ENCODE data around the gene KLB. TPM values are rescaled to one million over a fixed set of nuclear protein-coding genes. Genes with fewer than 3 reads are reported as not detected.
A peak's percentile ranks its signal among the peaks of the same experiment; 100 is the strongest.
"Not testable (repeated sequence)": the region's sequence is repeated elsewhere in the genome, so short reads cannot be mapped to it uniquely, and the experiment has no call there.

Gene KLB
- total RNA-seq, 1 donor from 2014 or later = not detected

DNA sequence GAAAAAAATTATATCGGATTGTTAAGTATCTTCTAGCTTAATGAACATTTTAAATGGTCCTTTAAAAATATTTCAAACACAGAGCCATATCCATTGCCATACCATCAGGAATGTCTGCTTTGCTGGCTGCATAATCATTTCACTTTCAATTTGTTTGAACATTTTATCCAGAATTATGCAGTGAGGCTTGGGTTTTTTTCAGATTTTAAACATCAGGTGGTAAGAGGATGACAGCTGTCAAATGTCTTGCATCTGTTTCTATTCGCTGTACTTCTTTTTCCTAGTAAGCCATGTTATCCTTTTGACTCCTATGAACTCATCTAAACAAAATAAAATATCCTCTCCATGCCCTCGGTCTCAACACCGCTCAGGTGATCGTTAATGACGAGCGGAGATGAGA lies 41.4 kb upstream of the KLB start:
- Mint-ChIP-seq H3K4me1 (ENCODE audit: low read depth) (peaks cover 30% of the 10 kb centered on the region), H3K36me3 (ENCODE audit: low read depth) (no peaks in the 10 kb centered on the region), H3K27ac (ENCODE audit: unreplicated experiment) (peak overlapping the region; percentile 94), H3K9me3 (ENCODE audit: low read depth) (no peaks in the 10 kb centered on the region), H3K27me3 (ENCODE audit: low read depth) (peaks cover under 1% of the 10 kb centered on the region), H3K4me3 (ENCODE audit: unreplicated experiment) (peak overlapping the region; percentile 91)
- no peak for TF ChIP-seq CTCF (IDR thresholded peaks at IDR 0.05)
- no peak for DNase-seq (ENCODE audit: low spot score)

DNA sequence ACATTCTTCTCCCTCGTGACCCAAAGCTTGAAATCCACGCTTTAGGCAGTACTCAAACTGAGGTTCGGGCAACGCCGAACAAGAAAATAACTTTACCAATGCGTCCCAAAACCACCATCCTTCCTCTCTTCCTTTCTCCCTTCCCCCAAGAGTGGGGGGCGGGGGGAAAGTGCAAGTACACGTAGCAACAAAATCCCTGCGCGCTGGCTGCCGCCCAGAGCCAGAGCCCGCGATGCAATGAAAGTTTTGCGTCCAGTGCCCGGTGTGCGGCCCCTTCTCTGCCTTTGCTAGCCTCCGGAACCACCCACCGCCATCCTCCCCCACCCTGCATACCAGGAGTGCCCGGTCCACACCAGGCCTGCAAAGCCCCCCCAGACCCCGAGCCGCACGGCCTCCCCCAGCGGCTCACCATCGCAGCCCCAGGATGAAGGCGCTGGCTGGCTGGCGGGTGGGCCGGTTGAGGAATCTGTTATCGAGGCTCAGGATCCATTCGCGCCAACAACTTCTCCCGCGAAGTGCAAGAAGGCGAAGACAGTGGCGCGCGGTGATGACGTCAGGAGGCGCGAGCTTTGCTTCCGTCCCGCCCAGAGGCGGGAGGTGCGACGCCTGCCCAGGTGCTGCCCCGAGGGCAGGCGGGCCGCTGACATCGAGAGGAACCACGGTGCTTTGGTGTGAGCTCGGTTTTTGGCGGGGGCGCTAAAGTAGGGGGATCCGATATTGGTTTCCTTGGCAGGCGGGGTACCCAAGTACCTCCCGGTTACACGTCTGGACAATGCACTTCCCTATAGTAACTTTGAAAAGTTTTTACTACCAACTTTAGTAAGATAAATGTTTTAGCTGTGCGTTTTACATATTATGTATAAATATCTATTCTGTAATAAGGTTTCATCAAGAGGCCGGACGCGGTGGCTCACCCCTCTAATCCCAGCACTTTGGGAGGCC lies 40.6 kb upstream of the KLB start, which contains the start of gene RFC1:
Gene RFC1 (minus strand): TSS at position 533 of the 942 bp plus-strand sequence. CDS start 121 bp downstream, at position 412.
- Mint-ChIP-seq H3K36me3 (ENCODE audit: low read depth) (no peaks in the 10 kb centered on the region), H3K4me1 (ENCODE audit: low read depth) (peaks cover 30% of the 10 kb centered on the region), H3K4me3 (ENCODE audit: unreplicated experiment) (peak within 1 kb of the TSS; percentile 91), H3K27me3 (ENCODE audit: low read depth) (peaks cover 3% of the 10 kb centered on the region), H3K9me3 (ENCODE audit: low read depth) (no peaks in the 10 kb centered on the region), H3K27ac (ENCODE audit: unreplicated experiment) (peak within 1 kb of the TSS; percentile 94)
- DNase-seq (ENCODE audit: low spot score) = peak; percentile 95
- no peak for TF ChIP-seq CTCF (IDR thresholded peaks at IDR 0.05)

GRCh38 chr4:39367166-39367565 lies 39.6 kb upstream of the KLB start:
- Mint-ChIP-seq H3K27ac (ENCODE audit: unreplicated experiment) (peak overlapping the region; percentile 6), H3K27me3 (ENCODE audit: low read depth) (peaks cover 3% of the 10 kb centered on the region), H3K36me3 (ENCODE audit: low read depth) (no peaks in the 10 kb centered on the region), H3K9me3 (ENCODE audit: low read depth) (no peaks in the 10 kb centered on the region), H3K4me1 (ENCODE audit: low read depth) (peaks cover 29% of the 10 kb centered on the region), H3K4me3 (ENCODE audit: unreplicated experiment) (peak overlapping the region; percentile 91)
- no peak for TF ChIP-seq CTCF (IDR thresholded peaks at IDR 0.05)
- no peak for DNase-seq (ENCODE audit: low spot score)

DNA sequence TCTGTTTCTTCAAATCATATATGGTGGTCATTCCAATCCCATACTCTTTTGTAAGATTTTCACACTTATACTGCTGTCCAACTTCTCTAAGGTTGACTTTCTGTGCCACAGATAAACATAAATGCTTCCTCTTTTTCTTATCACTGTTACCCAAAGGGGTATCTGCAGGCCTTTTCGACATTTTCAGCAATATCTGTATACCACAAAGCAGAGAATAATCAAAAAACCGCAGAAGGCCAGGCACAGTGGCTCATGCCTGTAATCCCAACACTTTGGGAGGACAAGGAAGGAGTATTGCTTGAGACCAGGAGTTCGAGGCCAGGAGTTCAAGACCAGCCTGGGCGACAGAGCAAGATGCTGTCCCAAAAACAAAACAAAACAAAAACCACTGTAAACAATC lies 37.4 kb upstream of the KLB start:
- no peak overlapping the region for H3K27ac Mint-ChIP-seq (ENCODE audit: unreplicated experiment)
- peaks cover 17% of the 10 kb centered on the region for H3K4me1 Mint-ChIP-seq (ENCODE audit: low read depth)
- no peak overlapping the region for H3K4me3 Mint-ChIP-seq (ENCODE audit: unreplicated experiment)

GRCh38 chr4:39371209-39371608 lies 35.5 kb upstream of the KLB start:
- not testable (repeated sequence) for H3K4me1 Mint-ChIP-seq (ENCODE audit: low read depth); H3K27me3 Mint-ChIP-seq (ENCODE audit: low read depth); H3K27ac Mint-ChIP-seq (ENCODE audit: unreplicated experiment); H3K9me3 Mint-ChIP-seq (ENCODE audit: low read depth); H3K36me3 Mint-ChIP-seq (ENCODE audit: low read depth); H3K4me3 Mint-ChIP-seq (ENCODE audit: unreplicated experiment); DNase-seq (ENCODE audit: low spot score)

More for the DNA sequence above, 37.4 kb upstream of the KLB start:
- peaks cover 3% of the 10 kb centered on the region for H3K27me3 Mint-ChIP-seq (ENCODE audit: low read depth)
- H3K36me3 Mint-ChIP-seq (ENCODE audit: low read depth) = no peaks in the 10 kb centered on the region
- TF ChIP-seq CTCF (IDR thresholded peaks at IDR 0.05) = no peak
- no peaks in the 10 kb centered on the region for H3K9me3 Mint-ChIP-seq (ENCODE audit: low read depth)
- DNase-seq (ENCODE audit: low spot score) = no peak

Measured in chondrocyte (in vitro differentiated cells).